Upper lobe of left lung (tissue), 6 donors: Measurements from ENCODE around the gene FIBP. TPM values are rescaled to one million over a fixed set of nuclear protein-coding genes. Genes with fewer than 3 reads are reported as not detected.

Experiments used
- ATAC-seq, 2 donors: fragments of 200-7000 bp; cut with Tn5 transposase; one replicate each; pipeline ENCODE4 v1.9.1; 2022; ENCODE audit warnings: mild to moderate bottlenecking in 2 of 2, moderate library complexity in 2 of 2; ENCODE audit not compliant: low FRiP score in 2 of 2
- DNase-seq, 2 donors: peaks; one replicate each; pipeline ENCODE4 v3.0.0-alpha.2; 2019 to 2020
- H3K27ac ChIP-seq, 4 donors: fragments of 200-600 bp; sonication (generic); one replicate each; pipeline ENCODE4 v1.5.1; 2016 to 2019
- H3K27me3 ChIP-seq, 4 donors: fragments of 200-600 bp; sonication (generic); one replicate each; pipeline ENCODE4 v1.5.1; 2017 to 2019
- H3K36me3 ChIP-seq, 4 donors: fragments of 200-600 bp; sonication (generic); one replicate each; pipeline ENCODE4 v1.5.1; 2016 to 2019
- H3K4me1 ChIP-seq, 4 donors: fragments of 200-600 bp; sonication (generic); one replicate each; pipeline ENCODE4 v1.5.1; 2018 to 2019
- H3K4me3 ChIP-seq, 4 donors: fragments of 200-600 bp; sonication (generic); one replicate each; pipeline ENCODE4 v1.5.1; 2017 to 2019; ENCODE audit warnings: mild to moderate bottlenecking in 2 of 4, moderate library complexity in 1 of 4
- H3K9me3 ChIP-seq, 4 donors: fragments of 200-600 bp; sonication (generic); one replicate each; pipeline ENCODE4 v1.5.1; 2018 to 2019
- EP300 ChIP-seq, 4 donors: sonication (generic); formaldehyde crosslinking; IDR thresholded peaks; one replicate each; pipeline ENCODE4 v1.5.1; 2017; ENCODE audit warnings: antibody characterized with exemption in 4 of 4, control low read depth in 2 of 4
- POLR2A ChIP-seq, 4 donors: fragments of 450-650 bp; IDR thresholded peaks; one replicate each; pipeline ENCODE4 v1.5.1; 2016 to 2017; ENCODE audit warnings: antibody characterized with exemption in 4 of 4, mild to moderate bottlenecking in 2 of 4
- POLR2AphosphoS5 ChIP-seq, 2 donors: sonication (generic); formaldehyde crosslinking; IDR thresholded peaks; one replicate each; pipeline ENCODE4 v1.5.1; 2017; ENCODE audit warnings: antibody characterized with exemption in 2 of 2
- WGBS, 2 donors: methylation state at CpG; one replicate each; pipeline ENCODE4 v1.1.5; 2017 to 2018; 5-methylcytosine and 5-hydroxymethylcytosine counted together
- total RNA-seq, 6 donors: library from RNA; depleted of rRNA in 4 of 6; stranded (reverse); fragments of >200 nt in 4 of 6; gene quantifications; one replicate each; pipeline versions ENCODE4 v1.1.0 to v1.2.1, GENCODE V29; 2016 to 2021
- TF ChIP-seq, protein P1 (sequence below), 6 experiments: fragments of 450-650 bp in 4 of 6; fragments of 200-600 bp in 2 of 6; sonication (generic) in 2 of 6; IDR thresholded peaks; one replicate each; pipeline ENCODE4 v1.5.1; 2016 to 2019; ENCODE audit warnings: antibody characterized with exemption in 6 of 6
- donor health status: DM: no; HTN: no; CAD: no; lungs with moderate emphysema.
- donor health status: DM: no; HTN: yes; CAD: no; lungs with severe emphysema.

FIBP gene
- total RNA-seq, 6 donors from 2014 or later = 46.8 to 77.7 (median 57.0) TPM

DNA sequence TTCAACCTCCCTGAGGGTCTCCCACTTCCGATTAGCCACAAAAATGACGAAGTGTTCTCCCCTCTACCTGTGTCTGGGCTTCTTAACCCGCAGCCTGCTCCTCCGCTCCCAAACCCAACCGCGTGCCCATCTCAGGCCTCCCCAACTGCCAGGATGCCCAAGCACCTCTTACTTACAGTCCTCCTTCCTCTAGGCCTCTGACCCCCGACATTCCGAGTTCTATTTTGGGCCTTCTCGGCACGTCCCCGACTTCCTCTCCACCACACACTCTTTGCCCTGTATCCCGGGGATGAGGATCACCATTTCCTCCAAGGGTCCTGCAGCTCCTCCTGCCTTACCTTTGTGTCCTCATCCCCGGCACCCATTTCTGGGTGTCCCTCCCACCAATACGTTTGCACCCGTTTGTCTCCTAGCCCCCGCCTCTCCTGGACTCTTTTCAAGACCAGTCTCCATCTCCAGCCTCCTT is 28.4 kb downstream of the FIBP start:
- Histone ChIP-seq H3K4me3 (peak overlapping the region; percentile 66 to 98 (median 88)), H3K9me3 (no peaks in the 10 kb centered on the region), H3K36me3 (peaks cover 14 to 49% (median 43%) of the 10 kb centered on the region in 4 donors), H3K27me3 (no peaks in the 10 kb centered on the region), H3K27ac (peak overlapping the region; percentile 90 to 99 (median 96)), H3K4me1 (peaks cover 29 to 63% (median 43%) of the 10 kb centered on the region in 4 donors)
- TF ChIP-seq POLR2A (IDR thresholded peaks at IDR 0.05) = peak in 1 of 4 donors; percentile 9
- TF ChIP-seq, protein P1, sequence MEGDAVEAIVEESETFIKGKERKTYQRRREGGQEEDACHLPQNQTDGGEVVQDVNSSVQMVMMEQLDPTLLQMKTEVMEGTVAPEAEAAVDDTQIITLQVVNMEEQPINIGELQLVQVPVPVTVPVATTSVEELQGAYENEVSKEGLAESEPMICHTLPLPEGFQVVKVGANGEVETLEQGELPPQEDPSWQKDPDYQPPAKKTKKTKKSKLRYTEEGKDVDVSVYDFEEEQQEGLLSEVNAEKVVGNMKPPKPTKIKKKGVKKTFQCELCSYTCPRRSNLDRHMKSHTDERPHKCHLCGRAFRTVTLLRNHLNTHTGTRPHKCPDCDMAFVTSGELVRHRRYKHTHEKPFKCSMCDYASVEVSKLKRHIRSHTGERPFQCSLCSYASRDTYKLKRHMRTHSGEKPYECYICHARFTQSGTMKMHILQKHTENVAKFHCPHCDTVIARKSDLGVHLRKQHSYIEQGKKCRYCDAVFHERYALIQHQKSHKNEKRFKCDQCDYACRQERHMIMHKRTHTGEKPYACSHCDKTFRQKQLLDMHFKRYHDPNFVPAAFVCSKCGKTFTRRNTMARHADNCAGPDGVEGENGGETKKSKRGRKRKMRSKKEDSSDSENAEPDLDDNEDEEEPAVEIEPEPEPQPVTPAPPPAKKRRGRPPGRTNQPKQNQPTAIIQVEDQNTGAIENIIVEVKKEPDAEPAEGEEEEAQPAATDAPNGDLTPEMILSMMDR (IDR thresholded peaks at IDR 0.05) = no peak
- no peak for DNase-seq
- ATAC-seq = no peak
- WGBS, 2 donors = 1% methylated on average over 16 of the region's 16 CpGs

GRCh38 chr11:65859095-65859811 is 29.0 kb downstream of the FIBP start:
- Histone ChIP-seq H3K36me3 (peaks cover 13 to 49% (median 43%) of the 10 kb centered on the region in 4 donors), H3K27ac (peak overlapping the region; percentile 90 to 99 (median 96)), H3K4me3 (peak overlapping the region; percentile 66 to 98 (median 88)), H3K27me3 (no peaks in the 10 kb centered on the region), H3K9me3 (no peaks in the 10 kb centered on the region), H3K4me1 (peaks cover 30 to 66% (median 45%) of the 10 kb centered on the region in 4 donors)
- 0 to 1% methylated on average over 8 to 39 of the region's 46 CpGs for WGBS, 2 donors
- DNase-seq (peak; percentile 99 to 100), ATAC-seq (peak; percentile 83 to 93)
- TF ChIP-seq EP300 (IDR thresholded peaks at IDR 0.05) (no peak), POLR2A (IDR thresholded peaks at IDR 0.05) (peak in 3 of 4 donors; percentile 69 to 90 (median 88)), POLR2AphosphoS5 (IDR thresholded peaks at IDR 0.05) (peak; percentile 88 to 95)

GRCh38 chr11:65858681-65859087 is 29.6 kb downstream of the FIBP start:
- Histone ChIP-seq H3K27me3 (no peaks in the 10 kb centered on the region), H3K4me3 (peak overlapping the region; percentile 62 to 98 (median 72)), H3K27ac (peak overlapping the region; percentile 90 to 99 (median 96)), H3K9me3 (no peaks in the 10 kb centered on the region), H3K4me1 (peaks cover 30 to 67% (median 46%) of the 10 kb centered on the region in 4 donors), H3K36me3 (peaks cover 13 to 49% (median 43%) of the 10 kb centered on the region in 4 donors)
- no peak for DNase-seq
- WGBS, 2 donors = 0 to 1% methylated on average over 10 of the region's 10 CpGs
- TF ChIP-seq, protein P1 (IDR thresholded peaks at IDR 0.05) = no peak
- TF ChIP-seq POLR2A (IDR thresholded peaks at IDR 0.05) (no peak), POLR2AphosphoS5 (IDR thresholded peaks at IDR 0.05) (no peak), EP300 (IDR thresholded peaks at IDR 0.05) (no peak)
- no peak for ATAC-seq

DNA sequence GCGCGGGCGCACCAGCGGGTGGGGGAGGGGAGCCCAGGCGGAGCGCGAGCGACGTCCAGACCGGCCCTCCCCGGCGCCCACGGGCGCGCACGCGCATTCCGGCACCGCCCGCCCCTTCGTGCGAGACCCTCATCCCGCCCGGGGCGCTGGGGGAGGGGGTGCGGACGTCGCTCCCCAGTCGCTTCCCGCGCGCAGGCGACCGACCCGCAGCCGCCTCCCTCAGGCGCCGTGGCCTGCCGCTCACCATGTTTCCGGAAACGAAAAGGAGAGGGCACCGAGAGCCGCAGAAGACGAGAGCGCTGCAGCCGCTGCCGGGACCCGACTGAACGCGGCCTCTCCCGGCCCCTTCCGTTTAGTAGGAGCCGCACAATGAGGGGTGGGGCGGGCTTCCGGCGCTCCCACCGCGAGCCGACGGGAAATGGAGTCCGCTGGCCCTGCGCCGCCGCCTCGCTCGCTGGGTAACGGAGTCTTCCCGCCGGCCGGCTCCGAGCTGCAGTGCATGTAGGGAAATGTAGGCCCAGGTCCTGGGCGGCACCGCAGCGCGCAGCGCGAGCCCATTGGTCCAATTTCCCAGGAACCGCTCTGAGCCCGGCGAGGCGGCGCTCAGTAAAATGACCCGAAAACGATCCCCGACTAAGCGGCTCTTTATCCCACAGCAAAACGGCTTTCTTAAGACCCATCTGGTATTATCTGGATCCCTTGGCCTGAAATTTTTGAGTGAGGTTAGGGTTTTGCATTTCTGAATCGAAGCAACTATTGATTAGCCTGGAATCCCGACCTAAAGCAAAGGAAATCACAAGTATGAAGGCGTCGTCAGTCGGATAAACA is 30.2 kb downstream of the FIBP start, which contains the start of gene CFL1:
Gene CFL1, minus strand, starts transcription at position 328 of the 828 bp plus-strand sequence. Its CDS starts 81 bp downstream, at position 247.
- Histone ChIP-seq H3K4me3 (peak within 1 kb of the TSS; percentile 66 to 98 (median 84)), H3K4me1 (peaks cover 30 to 62% (median 47%) of the 10 kb centered on the region in 4 donors), H3K27me3 (no peaks in the 10 kb centered on the region), H3K36me3 (peaks cover 13 to 49% (median 43%) of the 10 kb centered on the region in 4 donors), H3K27ac (peak within 1 kb of the TSS; percentile 90 to 99 (median 96)), H3K9me3 (no peaks in the 10 kb centered on the region)
- DNase-seq (peak; percentile 99 to 100), ATAC-seq (peak; percentile 85 to 92)
- 0% methylated on average over 7 to 34 of the region's 92 CpGs for WGBS, 2 donors
- TF ChIP-seq, protein P1 (IDR thresholded peaks at IDR 0.05) = peak in 1 of 6 experiments; percentile 22
- TF ChIP-seq EP300 (IDR thresholded peaks at IDR 0.05) = peak in 1 of 4 donors; percentile 65
- peak; percentile 98 for TF ChIP-seq POLR2AphosphoS5 (IDR thresholded peaks at IDR 0.05)
- peak; percentile 99 for TF ChIP-seq POLR2A (IDR thresholded peaks at IDR 0.05)

GRCh38 chr11:65857500-65857852 is 30.8 kb downstream of the FIBP start:
- Histone ChIP-seq H3K9me3 (no peaks in the 10 kb centered on the region), H3K4me3 (peak overlapping the region; percentile 66 to 98 (median 84)), H3K27ac (peak overlapping the region; percentile 90 to 99 (median 96)), H3K4me1 (peaks cover 30 to 64% (median 45%) of the 10 kb centered on the region in 4 donors), H3K27me3 (no peaks in the 10 kb centered on the region), H3K36me3 (peaks cover 18 to 49% (median 43%) of the 10 kb centered on the region in 4 donors)
- DNase-seq (peak in 1 of 2 donors; percentile 93), ATAC-seq (no peak)
- TF ChIP-seq POLR2AphosphoS5 (IDR thresholded peaks at IDR 0.05) (no peak), EP300 (IDR thresholded peaks at IDR 0.05) (no peak), POLR2A (IDR thresholded peaks at IDR 0.05) (no peak)
- TF ChIP-seq, protein P1 (IDR thresholded peaks at IDR 0.05) = peak in 1 of 6 experiments; percentile 13
- 0% methylated on average over 8 to 11 of the region's 49 CpGs for WGBS, 2 donors
